ENCODE results near the gene CA11.

Gene CA11

GRCh38 chr19:48639483-48640375 is 6.3 kb downstream of the CA11 start:
- H3K4me3 ChIP-seq (replicated peaks; ENCODE audit: low read depth, low read length), result no peak overlapping the region
- DNase-seq (ENCODE audit: low read depth), result no peak
- TF ChIP-seq CTCF (IDR thresholded peaks at IDR 0.05; ENCODE audit: low read length, missing control alignments), result no peak

GRCh38 chr19:48638831-48639381 is 7.1 kb downstream of the CA11 start:
- DNase-seq (ENCODE audit: low read depth), result no peak
- no peak overlapping the region for H3K4me3 ChIP-seq (replicated peaks; ENCODE audit: low read depth, low read length)
- TF ChIP-seq CTCF (IDR thresholded peaks at IDR 0.05; ENCODE audit: low read length, missing control alignments), result no peak

GRCh38 chr19:48637948-48638830 is 7.8 kb downstream of the CA11 start:
- DNase-seq (ENCODE audit: low read depth), result peak; percentile 98
- peak; percentile 3 for TF ChIP-seq CTCF (IDR thresholded peaks at IDR 0.05; ENCODE audit: low read length, missing control alignments)
- H3K4me3 ChIP-seq (replicated peaks; ENCODE audit: low read depth, low read length), result peak overlapping the region; percentile 60

GRCh38 chr19:48637449-48637947 is 8.5 kb downstream of the CA11 start:
- peak; percentile 100 for DNase-seq (ENCODE audit: low read depth)
- H3K4me3 ChIP-seq (replicated peaks; ENCODE audit: low read depth, low read length), result peak overlapping the region; percentile 60
- no peak for TF ChIP-seq CTCF (IDR thresholded peaks at IDR 0.05; ENCODE audit: low read length, missing control alignments)

GRCh38 chr19:48636859-48637448 is 9.0 kb downstream of the CA11 start, which contains the start of gene DBP:
Gene DBP (minus strand): TSS chr19:48637379. CDS start chr19:48636994, 385 bp downstream.
- no peak for TF ChIP-seq CTCF (IDR thresholded peaks at IDR 0.05; ENCODE audit: low read length, missing control alignments)
- no peak for DNase-seq (ENCODE audit: low read depth)
- peak within 1 kb of the TSS; percentile 60 for H3K4me3 ChIP-seq (replicated peaks; ENCODE audit: low read depth, low read length)

Measured in fibroblast of pulmonary artery (primary cell).